Neutrophil (primary cell): ENCODE data around the gene TGIF1.

Experiments used
- H3K27ac ChIP-seq: fragments of 200-600 bp; sonication (generic); 2 replicates; pipeline ENCODE4 v1.5.1; 2016; ENCODE audit warnings: mild to moderate bottlenecking, moderate library complexity
- H3K27me3 ChIP-seq: fragments of 200-600 bp; sonication (generic); 2 replicates; pipeline ENCODE4 v1.6.0; 2016; ENCODE audit warnings: mild to moderate bottlenecking
- H3K36me3 ChIP-seq: fragments of 200-600 bp; sonication (generic); 2 replicates; pipeline ENCODE4 v1.5.1; 2017
- H3K4me1 ChIP-seq, 2 experiments: fragments of 200-600 bp in 1 of 2; sonication (generic) in 1 of 2; 1 replicate in 1 of 2; 2 replicates in 1 of 2; pipeline versions ENCODE4 v1.5.1 to v1.6.1; 2013 to 2016; ENCODE audit warnings: low read depth in 1 of 2, low read length in 1 of 2, mild to moderate bottlenecking in 1 of 2, moderate library complexity in 1 of 2; ENCODE audit not compliant: control insufficient read depth in 1 of 2, insufficient read depth in 1 of 2
- H3K4me3 ChIP-seq, 2 experiments: fragments of 200-600 bp in 1 of 2; sonication (generic) in 1 of 2; 1 replicate in 1 of 2; 2 replicates in 1 of 2; pipeline ENCODE4 v1.5.1; 2013 to 2016; ENCODE audit warnings: low read depth in 1 of 2, low read length in 1 of 2, mild to moderate bottlenecking in 1 of 2, moderate library complexity in 1 of 2
- H3K9me3 ChIP-seq: fragments of 200-600 bp; sonication (generic); 2 replicates; pipeline ENCODE4 v1.5.1; 2016
- CTCF ChIP-seq: fragments of 200-600 bp; sonication (generic); IDR thresholded peaks from 2 replicates; pipeline ENCODE4 v1.5.1; 2016; ENCODE audit warnings: antibody characterized with exemption

The TGIF1 gene

GRCh38 chr18:3450012-3450798 is at the start of gene TGIF1:
Gene TGIF1 (plus strand): TSS chr18:3450172. CDS start chr18:3450490, 318 bp downstream.
- no peak for TF ChIP-seq CTCF
- no peaks in the 10 kb centered on the region for H3K9me3 ChIP-seq
- no peaks in the 10 kb centered on the region for H3K36me3 ChIP-seq
- peak within 1 kb of the TSS; percentile 80 to 93 for H3K4me3 ChIP-seq
- peaks cover 46 to 55% of the 10 kb centered on the region in 2 experiments for H3K4me1 ChIP-seq
- peaks cover 32% of the 10 kb centered on the region for H3K27me3 ChIP-seq
- peak within 1 kb of the TSS; percentile 93 for H3K27ac ChIP-seq

- Histone ChIP-seq H3K27me3 (peaks cover 6% of the 10 kb centered on the region), H3K36me3 (no peaks in the 10 kb centered on the region), H3K4me3 (no peak overlapping the region), H3K9me3 (no peaks in the 10 kb centered on the region), H3K4me1 (peaks cover 0 to 4% of the 10 kb centered on the region in 2 experiments), H3K27ac (no peak overlapping the region)
- TF ChIP-seq CTCF, result no peak
Measured at GRCh38 chr18:3400567-3401296, 49.2 kb upstream of the TGIF1 start.

- no peaks in the 10 kb centered on the region for H3K9me3 ChIP-seq
- H3K27me3 ChIP-seq, result peaks cover 6% of the 10 kb centered on the region
- H3K4me1 ChIP-seq, result peaks cover 0 to 4% of the 10 kb centered on the region in 2 experiments
- H3K36me3 ChIP-seq, result no peaks in the 10 kb centered on the region
- no peak overlapping the region for H3K27ac ChIP-seq
- TF ChIP-seq CTCF, result no peak
- no peak overlapping the region for H3K4me3 ChIP-seq
Measured at GRCh38 chr18:3401669-3402620, 48.0 kb upstream of the TGIF1 start.

- Histone ChIP-seq H3K4me3 (no peak overlapping the region), H3K27ac (no peak overlapping the region), H3K9me3 (no peaks in the 10 kb centered on the region), H3K4me1 (peaks cover 0 to 4% of the 10 kb centered on the region in 2 experiments), H3K36me3 (no peaks in the 10 kb centered on the region), H3K27me3 (peaks cover 6% of the 10 kb centered on the region)
- no peak for TF ChIP-seq CTCF
Measured at GRCh38 chr18:3402982-3403451, 47.0 kb upstream of the TGIF1 start.

GRCh38 chr18:3405713-3406112 is 44.3 kb upstream of the TGIF1 start:
- Histone ChIP-seq H3K4me1 (peaks cover 0 to 4% of the 10 kb centered on the region in 2 experiments), H3K27ac (no peak overlapping the region), H3K9me3 (no peaks in the 10 kb centered on the region), H3K36me3 (no peaks in the 10 kb centered on the region), H3K27me3 (peaks cover 6% of the 10 kb centered on the region), H3K4me3 (no peak overlapping the region)
- TF ChIP-seq CTCF, result no peak
